ENCODE measurements around the gene ATG13.

DNA sequence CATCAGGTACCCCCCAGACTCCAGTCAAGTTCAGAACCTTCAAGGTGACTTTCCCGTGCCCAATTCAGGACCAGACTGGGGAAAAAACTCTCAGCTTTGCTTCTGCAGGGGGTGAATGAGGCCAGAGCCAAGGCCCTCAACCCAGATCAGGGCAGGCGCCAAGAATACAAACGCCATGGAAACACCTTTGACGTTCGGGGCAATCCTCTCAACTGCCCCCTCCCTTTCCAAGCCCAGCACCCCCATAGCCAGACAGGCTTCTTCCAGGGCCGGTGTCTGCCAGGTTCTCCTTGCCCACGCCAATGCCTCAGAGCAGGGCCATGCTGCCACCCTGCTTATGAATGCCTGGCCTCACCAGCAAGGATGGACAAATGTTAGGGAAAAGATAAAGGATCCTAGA lies 77.3 kb downstream of the ATG13 start:
- TF ChIP-seq, protein P1, sequence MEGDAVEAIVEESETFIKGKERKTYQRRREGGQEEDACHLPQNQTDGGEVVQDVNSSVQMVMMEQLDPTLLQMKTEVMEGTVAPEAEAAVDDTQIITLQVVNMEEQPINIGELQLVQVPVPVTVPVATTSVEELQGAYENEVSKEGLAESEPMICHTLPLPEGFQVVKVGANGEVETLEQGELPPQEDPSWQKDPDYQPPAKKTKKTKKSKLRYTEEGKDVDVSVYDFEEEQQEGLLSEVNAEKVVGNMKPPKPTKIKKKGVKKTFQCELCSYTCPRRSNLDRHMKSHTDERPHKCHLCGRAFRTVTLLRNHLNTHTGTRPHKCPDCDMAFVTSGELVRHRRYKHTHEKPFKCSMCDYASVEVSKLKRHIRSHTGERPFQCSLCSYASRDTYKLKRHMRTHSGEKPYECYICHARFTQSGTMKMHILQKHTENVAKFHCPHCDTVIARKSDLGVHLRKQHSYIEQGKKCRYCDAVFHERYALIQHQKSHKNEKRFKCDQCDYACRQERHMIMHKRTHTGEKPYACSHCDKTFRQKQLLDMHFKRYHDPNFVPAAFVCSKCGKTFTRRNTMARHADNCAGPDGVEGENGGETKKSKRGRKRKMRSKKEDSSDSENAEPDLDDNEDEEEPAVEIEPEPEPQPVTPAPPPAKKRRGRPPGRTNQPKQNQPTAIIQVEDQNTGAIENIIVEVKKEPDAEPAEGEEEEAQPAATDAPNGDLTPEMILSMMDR (IDR thresholded peaks at IDR 0.05 in 8 of 11, conservative IDR thresholded peaks at IDR 0.05 in 3 of 11), result no peak
- TF ChIP-seq POLR2A (IDR thresholded peaks at IDR 0.05), result no peak
- TF ChIP-seq POLR2AphosphoS5 (IDR thresholded peaks at IDR 0.05), result no peak

Data from spleen (tissue), 7 donors.